HG02798 (cell line): Measurements from ENCODE around the gene DDN.

Experiments
- ATAC-seq: cut with Tn5 transposase; IDR thresholded peaks from one replicate; pipeline ENCODE4 v1.9.1; 2021; ENCODE audit warnings: mild to moderate bottlenecking; ENCODE audit not compliant: unreplicated experiment, poor library complexity

DDN gene

GRCh38 chr12:48969833-48970701 lies 29.1 kb downstream of the DDN start:
- ATAC-seq, result no peak

GRCh38 chr12:48969160-48969771 lies 29.9 kb downstream of the DDN start:
- no peak for ATAC-seq

- ATAC-seq, result no peak
Observed at GRCh38 chr12:48968467-48968866, 30.7 kb downstream of the DDN start.

GRCh38 chr12:48967991-48968390 lies 31.2 kb downstream of the DDN start:
- no peak for ATAC-seq

- ATAC-seq, result no peak
Observed at GRCh38 chr12:48966177-48966895, 32.8 kb downstream of the DDN start.

- ATAC-seq, result no peak
Observed at GRCh38 chr12:48965298-48965838, 33.8 kb downstream of the DDN start.

- no peak for ATAC-seq
Observed at GRCh38 chr12:48961801-48962200, 37.4 kb downstream of the DDN start.

GRCh38 chr12:48961331-48961730 lies 37.8 kb downstream of the DDN start:
- no peak for ATAC-seq

GRCh38 chr12:48960834-48961233 lies 38.3 kb downstream of the DDN start:
- ATAC-seq, result no peak

GRCh38 chr12:48958049-48958388 lies 41.2 kb downstream of the DDN start:
- ATAC-seq, result no peak

GRCh38 chr12:48957141-48958048 lies 41.8 kb downstream of the DDN start, which contains the start of gene ARF3:
ARF3 (minus strand) TSS chr12:48957487; CDS start chr12:48941095, 16,392 bp downstream.
- peak; percentile 93 for ATAC-seq

- ATAC-seq, result no peak
Observed at GRCh38 chr12:48956279-48957140, 42.7 kb downstream of the DDN start.

- ATAC-seq, result no peak
Observed at GRCh38 chr12:48954841-48955501, 44.2 kb downstream of the DDN start.

- no peak for ATAC-seq
Observed at GRCh38 chr12:48954061-48954460, 45.1 kb downstream of the DDN start.

- no peak for ATAC-seq
Observed at GRCh38 chr12:48952691-48953090, 46.5 kb downstream of the DDN start.

GRCh38 chr12:48947727-48948126 lies 51.4 kb downstream of the DDN start:
- no peak for ATAC-seq

GRCh38 chr12:48946943-48947342 lies 52.2 kb downstream of the DDN start:
- no peak for ATAC-seq

- ATAC-seq, result no peak
Observed at GRCh38 chr12:48946205-48946604, 53.0 kb downstream of the DDN start.
